Measurements from ENCODE around the gene RGS10.

RGS10 gene

DNA sequence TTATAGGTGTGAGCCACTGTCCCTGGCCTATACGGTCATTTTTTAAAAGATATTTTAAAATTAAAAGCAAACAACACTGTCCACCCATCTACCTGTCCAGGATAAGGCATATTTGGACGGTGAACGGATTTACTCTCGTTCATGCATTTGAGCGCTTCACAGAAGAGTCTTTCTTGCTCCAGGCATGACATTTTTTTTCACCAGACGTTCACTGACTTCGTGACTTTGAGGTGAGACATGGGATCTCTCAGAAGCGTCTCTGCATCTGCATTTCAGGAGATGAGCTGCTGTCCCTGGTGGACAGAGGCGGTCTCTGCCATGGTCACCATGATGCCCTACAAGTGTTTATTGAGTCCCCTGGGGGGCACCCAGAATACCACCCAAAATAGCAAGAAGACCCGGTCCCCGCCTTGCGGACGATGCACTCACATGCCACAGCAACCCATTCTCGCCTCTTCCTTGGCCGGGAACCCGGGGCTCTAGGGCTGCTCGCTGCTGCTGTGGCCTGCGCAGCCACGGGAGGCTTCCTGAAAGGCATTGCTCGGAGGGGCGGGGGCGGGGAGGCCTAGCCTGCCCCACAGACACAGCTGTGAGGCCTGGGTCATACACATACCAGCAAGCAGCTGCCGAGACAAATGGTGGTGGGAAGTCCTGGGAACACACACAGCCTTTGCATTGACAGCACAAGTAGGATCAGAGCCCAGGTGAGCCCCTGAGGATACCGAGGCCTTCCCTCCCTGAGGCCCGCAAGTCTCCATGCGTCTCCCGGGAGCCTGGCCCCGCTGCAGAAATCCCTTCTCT lies 84.4 kb downstream of the RGS10 start:
- H3K79me2 ChIP-seq (ENCODE audit: insufficient read depth, low read length), result no peaks in the 10 kb centered on the region

DNA sequence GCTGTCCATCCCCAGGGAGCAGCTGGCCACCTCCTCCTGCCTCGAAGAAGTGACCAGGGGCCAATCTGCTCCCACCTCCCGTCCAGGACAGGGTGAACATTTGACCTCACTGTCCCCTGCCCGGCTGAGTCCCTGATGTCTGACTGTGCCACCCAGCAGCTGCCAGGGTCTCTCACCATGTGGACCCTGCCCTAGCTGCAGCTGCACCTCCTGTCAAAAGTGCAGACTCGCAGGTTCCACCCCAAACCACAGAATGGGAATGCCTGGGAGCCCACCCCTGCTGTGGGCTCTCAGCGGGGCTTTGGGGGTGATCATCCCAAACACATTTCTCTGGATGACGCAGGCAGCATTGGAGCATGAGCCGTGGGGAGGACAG lies 86.1 kb downstream of the RGS10 start:
- H4K20me1 ChIP-seq (ENCODE audit: low read depth, low read length), result no peaks in the 10 kb centered on the region
- TF ChIP-seq EZH2phosphoT487 (conservative IDR thresholded peaks at IDR 0.05; ENCODE audit: low read length), result no peak
- TF ChIP-seq, protein P1, sequence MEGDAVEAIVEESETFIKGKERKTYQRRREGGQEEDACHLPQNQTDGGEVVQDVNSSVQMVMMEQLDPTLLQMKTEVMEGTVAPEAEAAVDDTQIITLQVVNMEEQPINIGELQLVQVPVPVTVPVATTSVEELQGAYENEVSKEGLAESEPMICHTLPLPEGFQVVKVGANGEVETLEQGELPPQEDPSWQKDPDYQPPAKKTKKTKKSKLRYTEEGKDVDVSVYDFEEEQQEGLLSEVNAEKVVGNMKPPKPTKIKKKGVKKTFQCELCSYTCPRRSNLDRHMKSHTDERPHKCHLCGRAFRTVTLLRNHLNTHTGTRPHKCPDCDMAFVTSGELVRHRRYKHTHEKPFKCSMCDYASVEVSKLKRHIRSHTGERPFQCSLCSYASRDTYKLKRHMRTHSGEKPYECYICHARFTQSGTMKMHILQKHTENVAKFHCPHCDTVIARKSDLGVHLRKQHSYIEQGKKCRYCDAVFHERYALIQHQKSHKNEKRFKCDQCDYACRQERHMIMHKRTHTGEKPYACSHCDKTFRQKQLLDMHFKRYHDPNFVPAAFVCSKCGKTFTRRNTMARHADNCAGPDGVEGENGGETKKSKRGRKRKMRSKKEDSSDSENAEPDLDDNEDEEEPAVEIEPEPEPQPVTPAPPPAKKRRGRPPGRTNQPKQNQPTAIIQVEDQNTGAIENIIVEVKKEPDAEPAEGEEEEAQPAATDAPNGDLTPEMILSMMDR (IDR thresholded peaks at IDR 0.05; ENCODE audit: insufficient read depth, low read length, poor library complexity, severe bottlenecking), result no peak
- no peaks in the 10 kb centered on the region for H3F3A ChIP-seq (ENCODE audit: insufficient read depth)
- no peaks in the 10 kb centered on the region for H3K9me2 ChIP-seq (replicated peaks; ENCODE audit: insufficient read depth, low read length)
- no peak overlapping the region for H3K27ac ChIP-seq (ENCODE audit: low read depth, low read length)
- H3K79me2 ChIP-seq (ENCODE audit: insufficient read depth, low read length), result no peaks in the 10 kb centered on the region
- no peak overlapping the region for H2AFZ ChIP-seq (ENCODE audit: low read depth, low read length, severe bottlenecking)
- H3K27me3 ChIP-seq (ENCODE audit: low read length), result no peaks in the 10 kb centered on the region
- no peaks in the 10 kb centered on the region for H3K36me3 ChIP-seq (ENCODE audit: low read length)
- H3K4me3 ChIP-seq (ENCODE audit: insufficient read depth, low read length, poor library complexity, severe bottlenecking), result no peak overlapping the region
- H3K4me2 ChIP-seq (ENCODE audit: low read depth, low read length, poor library complexity, severe bottlenecking), result no peak overlapping the region
- no peaks in the 10 kb centered on the region for H3K9me3 ChIP-seq (ENCODE audit: insufficient read depth, low read length)
- H3K9ac ChIP-seq (ENCODE audit: low read length), result no peak overlapping the region

More for the DNA sequence above, 84.4 kb downstream of the RGS10 start:
- Histone ChIP-seq H3K9me2 (replicated peaks; ENCODE audit: insufficient read depth, low read length) (no peaks in the 10 kb centered on the region), H3K9ac (ENCODE audit: low read length) (no peak overlapping the region), H3K36me3 (ENCODE audit: low read length) (no peaks in the 10 kb centered on the region), H3F3A (ENCODE audit: insufficient read depth) (no peaks in the 10 kb centered on the region), H3K27me3 (ENCODE audit: low read length) (no peaks in the 10 kb centered on the region), H3K27ac (ENCODE audit: low read depth, low read length) (no peak overlapping the region), H3K4me2 (ENCODE audit: low read depth, low read length, poor library complexity, severe bottlenecking) (no peak overlapping the region), H2AFZ (ENCODE audit: low read depth, low read length, severe bottlenecking) (no peak overlapping the region), H3K9me3 (ENCODE audit: insufficient read depth, low read length) (0 out of 2 replicates have a peak, but pooled peaks cover 6% of the 10 kb centered on the region), H3K4me3 (ENCODE audit: insufficient read depth, low read length, poor library complexity, severe bottlenecking) (no peak overlapping the region), H4K20me1 (ENCODE audit: low read depth, low read length) (no peaks in the 10 kb centered on the region)
- TF ChIP-seq, protein P1 (IDR thresholded peaks at IDR 0.05; ENCODE audit: insufficient read depth, low read length, poor library complexity, severe bottlenecking), result no peak
- TF ChIP-seq EZH2phosphoT487 (conservative IDR thresholded peaks at IDR 0.05; ENCODE audit: low read length), result no peak

DNA sequence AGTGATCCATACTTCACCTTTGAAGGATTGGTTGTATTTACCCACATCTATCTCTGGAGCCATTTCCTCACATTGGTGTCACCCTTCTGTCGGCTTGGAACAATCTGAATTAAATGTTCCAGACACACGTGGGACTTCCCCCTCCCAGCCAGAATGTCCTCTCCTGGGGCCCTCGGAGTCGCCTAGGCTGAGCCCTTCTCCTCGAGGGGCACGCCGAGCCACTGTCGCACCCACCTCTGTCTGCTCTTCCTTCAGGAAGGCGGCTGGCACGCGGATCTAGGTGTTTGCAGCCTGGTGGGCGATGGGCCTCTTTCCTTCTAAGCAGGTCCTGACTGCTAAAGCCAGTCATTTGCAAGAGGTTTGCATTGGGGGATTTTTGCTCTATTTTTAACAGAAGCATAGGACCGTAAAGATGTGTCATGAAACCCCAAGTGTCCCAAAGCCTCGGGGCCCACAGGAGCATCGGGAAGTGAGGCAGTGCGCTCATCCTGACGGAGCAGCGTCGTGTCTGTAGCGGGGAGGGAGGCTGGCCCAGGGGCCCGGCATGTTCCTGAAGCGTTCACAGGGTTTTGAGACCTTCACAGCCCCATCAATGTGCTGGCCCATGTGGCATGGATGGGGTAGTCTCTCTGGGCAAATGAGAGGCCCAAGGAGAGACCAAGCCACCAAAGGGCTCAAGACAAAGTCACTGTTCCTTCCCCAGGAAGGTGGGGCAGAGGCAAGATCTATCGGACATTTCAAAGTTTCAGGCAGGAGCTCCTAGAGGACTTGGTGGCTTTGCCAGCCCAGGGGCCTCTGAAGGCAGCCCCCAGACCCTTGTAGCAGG lies 86.7 kb downstream of the RGS10 start:
- Histone ChIP-seq H3K9ac (ENCODE audit: low read length) (no peak overlapping the region), H3K79me2 (ENCODE audit: insufficient read depth, low read length) (no peaks in the 10 kb centered on the region), H4K20me1 (ENCODE audit: low read depth, low read length) (no peaks in the 10 kb centered on the region), H3K36me3 (ENCODE audit: low read length) (no peaks in the 10 kb centered on the region), H3K9me3 (ENCODE audit: insufficient read depth, low read length) (no peaks in the 10 kb centered on the region), H3K27ac (ENCODE audit: low read depth, low read length) (no peak overlapping the region), H3K9me2 (replicated peaks; ENCODE audit: insufficient read depth, low read length) (no peaks in the 10 kb centered on the region), H3F3A (ENCODE audit: insufficient read depth) (no peaks in the 10 kb centered on the region), H2AFZ (ENCODE audit: low read depth, low read length, severe bottlenecking) (no peak overlapping the region), H3K4me3 (ENCODE audit: insufficient read depth, low read length, poor library complexity, severe bottlenecking) (no peak overlapping the region), H3K27me3 (ENCODE audit: low read length) (no peaks in the 10 kb centered on the region), H3K4me2 (ENCODE audit: low read depth, low read length, poor library complexity, severe bottlenecking) (no peak overlapping the region)
- TF ChIP-seq EZH2phosphoT487 (conservative IDR thresholded peaks at IDR 0.05; ENCODE audit: low read length), result no peak
- TF ChIP-seq, protein P1 (IDR thresholded peaks at IDR 0.05; ENCODE audit: insufficient read depth, low read length, poor library complexity, severe bottlenecking), result no peak
